Measurements from ENCODE around the gene OR2W1.

OR2W1 gene

GRCh38 chr6:29045075-29045474, at the start of gene OR2W1:
TSS of gene OR2W1 (minus strand) at chr6:29045175. CDS start at chr6:29045175, 0 bp downstream.
- no peak for FAIRE-seq
- DNase-seq (ENCODE audit: insufficient read length, low spot score): no peak

- FAIRE-seq (no peak), DNase-seq (ENCODE audit: insufficient read length, low spot score) (no peak)
Observed at GRCh38 chr6:29092957-29093356, 48.0 kb upstream of the OR2W1 start.

- FAIRE-seq: no peak
- DNase-seq (ENCODE audit: insufficient read length, low spot score): no peak
Observed at GRCh38 chr6:29087213-29087612, 42.2 kb upstream of the OR2W1 start, which contains the start of gene OR2B3. TSS of gene OR2B3 (minus strand) at chr6:29087313. CDS start at chr6:29087248, 65 bp downstream.

- FAIRE-seq: no peak
- no peak for DNase-seq (ENCODE audit: insufficient read length, low spot score)
Observed at GRCh38 chr6:29082457-29082856, 37.5 kb upstream of the OR2W1 start.

GRCh38 chr6:29081312-29081711, 36.3 kb upstream of the OR2W1 start:
- no peak for DNase-seq (ENCODE audit: insufficient read length, low spot score)
- no peak for FAIRE-seq

GRCh38 chr6:29079203-29079602, 34.2 kb upstream of the OR2W1 start:
- FAIRE-seq (no peak), DNase-seq (ENCODE audit: insufficient read length, low spot score) (no peak)

- peak; percentile 41 for DNase-seq (ENCODE audit: insufficient read length, low spot score)
- peak; percentile 94 for FAIRE-seq
Observed at GRCh38 chr6:29071831-29072723, 27.1 kb upstream of the OR2W1 start.

GRCh38 chr6:29051680-29052079, 6.7 kb upstream of the OR2W1 start:
- FAIRE-seq: no peak
- no peak for DNase-seq (ENCODE audit: insufficient read length, low spot score)

GRCh38 chr6:29035951-29036350, 9.0 kb downstream of the OR2W1 start:
- no peak for DNase-seq (ENCODE audit: insufficient read length, low spot score)
- no peak for FAIRE-seq

GRCh38 chr6:29028821-29029220, 16.2 kb downstream of the OR2W1 start:
- DNase-seq (ENCODE audit: insufficient read length, low spot score) (no peak), FAIRE-seq (no peak)

GRCh38 chr6:29025927-29026585, 18.9 kb downstream of the OR2W1 start:
- DNase-seq (ENCODE audit: insufficient read length, low spot score) (no peak), FAIRE-seq (no peak)

GRCh38 chr6:29021434-29021833, 23.5 kb downstream of the OR2W1 start:
- DNase-seq (ENCODE audit: insufficient read length, low spot score) (no peak), FAIRE-seq (no peak)

GRCh38 chr6:29019629-29020028, 25.3 kb downstream of the OR2W1 start:
- DNase-seq (ENCODE audit: insufficient read length, low spot score): no peak
- FAIRE-seq: no peak

GRCh38 chr6:29017428-29017802, 27.6 kb downstream of the OR2W1 start:
- FAIRE-seq: no peak

GRCh38 chr6:29016559-29017427, 28.2 kb downstream of the OR2W1 start:
- peak; percentile 65 for DNase-seq (ENCODE audit: insufficient read length, low spot score)
- peak; percentile 62 for FAIRE-seq

More at GRCh38 chr6:29017428-29017802, 27.6 kb downstream of the OR2W1 start:
- DNase-seq (ENCODE audit: insufficient read length, low spot score): no peak

GRCh38 chr6:29014729-29015608, 30.0 kb downstream of the OR2W1 start:
- DNase-seq (ENCODE audit: insufficient read length, low spot score) (no peak), FAIRE-seq (no peak)

- no peak for FAIRE-seq
- DNase-seq (ENCODE audit: insufficient read length, low spot score): peak; percentile 45
Observed at GRCh38 chr6:29011276-29011734, 33.7 kb downstream of the OR2W1 start.

- no peak for FAIRE-seq
- no peak for DNase-seq (ENCODE audit: insufficient read length, low spot score)
Observed at GRCh38 chr6:29009358-29009757, 35.6 kb downstream of the OR2W1 start.

GRCh38 chr6:29008089-29008488, 36.9 kb downstream of the OR2W1 start:
- no peak for FAIRE-seq
- no peak for DNase-seq (ENCODE audit: insufficient read length, low spot score)
